ENCODE measurements around the gene RPTOR. TPM values are rescaled to one million over a fixed set of nuclear protein-coding genes. Genes with fewer than 3 reads are reported as not detected.

Gene RPTOR
- total RNA-seq, 4 donors from 2014 or later: 34.1 to 65.8 (median 43.6) TPM

DNA sequence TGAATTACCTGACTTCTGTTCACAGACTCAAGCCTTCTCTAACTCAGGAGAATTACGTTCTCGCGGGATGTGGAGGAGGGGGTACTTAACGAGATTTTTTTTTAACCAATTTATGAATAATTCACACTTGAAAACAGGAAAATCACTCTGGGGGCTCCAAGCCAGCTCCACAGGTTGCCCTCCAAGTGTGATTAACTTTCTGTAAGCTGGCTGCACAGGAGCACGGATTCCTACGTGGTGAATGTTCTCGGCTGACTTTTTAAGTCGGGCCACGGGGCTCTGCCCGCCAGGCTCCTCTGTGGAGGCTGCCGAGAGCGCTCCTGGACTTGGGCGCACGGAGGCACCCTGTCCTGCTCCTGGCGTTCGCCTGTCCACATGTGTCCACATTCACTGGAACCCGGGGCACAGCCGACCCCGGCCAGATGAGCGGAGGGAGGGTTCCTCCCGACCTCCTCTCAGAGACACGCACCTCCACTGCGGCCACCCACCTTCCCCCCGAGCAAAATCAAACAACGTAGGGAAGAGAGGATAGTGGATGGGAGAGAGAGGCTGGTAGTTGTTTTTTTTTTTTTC lies 299.9 kb downstream of the RPTOR start:
- H3K36me3 ChIP-seq: peaks cover 12 to 54% (median 37%) of the 10 kb centered on the region in 4 donors
- no peak overlapping the region for H3K27ac ChIP-seq (replicated peaks in 1 of 4)
- H3K27me3 ChIP-seq: no peaks in the 10 kb centered on the region
- WGBS: 93% methylated on average over 25 of the region's 25 CpGs
- TF ChIP-seq POLR2A (IDR thresholded peaks at IDR 0.05; ENCODE audit: low read depth): no peak
- no peak for TF ChIP-seq POLR2AphosphoS5 (IDR thresholded peaks at IDR 0.05)
- TF ChIP-seq, protein P1, sequence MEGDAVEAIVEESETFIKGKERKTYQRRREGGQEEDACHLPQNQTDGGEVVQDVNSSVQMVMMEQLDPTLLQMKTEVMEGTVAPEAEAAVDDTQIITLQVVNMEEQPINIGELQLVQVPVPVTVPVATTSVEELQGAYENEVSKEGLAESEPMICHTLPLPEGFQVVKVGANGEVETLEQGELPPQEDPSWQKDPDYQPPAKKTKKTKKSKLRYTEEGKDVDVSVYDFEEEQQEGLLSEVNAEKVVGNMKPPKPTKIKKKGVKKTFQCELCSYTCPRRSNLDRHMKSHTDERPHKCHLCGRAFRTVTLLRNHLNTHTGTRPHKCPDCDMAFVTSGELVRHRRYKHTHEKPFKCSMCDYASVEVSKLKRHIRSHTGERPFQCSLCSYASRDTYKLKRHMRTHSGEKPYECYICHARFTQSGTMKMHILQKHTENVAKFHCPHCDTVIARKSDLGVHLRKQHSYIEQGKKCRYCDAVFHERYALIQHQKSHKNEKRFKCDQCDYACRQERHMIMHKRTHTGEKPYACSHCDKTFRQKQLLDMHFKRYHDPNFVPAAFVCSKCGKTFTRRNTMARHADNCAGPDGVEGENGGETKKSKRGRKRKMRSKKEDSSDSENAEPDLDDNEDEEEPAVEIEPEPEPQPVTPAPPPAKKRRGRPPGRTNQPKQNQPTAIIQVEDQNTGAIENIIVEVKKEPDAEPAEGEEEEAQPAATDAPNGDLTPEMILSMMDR (IDR thresholded peaks at IDR 0.05): no peak
- TF ChIP-seq EP300 (IDR thresholded peaks at IDR 0.05): no peak
- H3K9me3 ChIP-seq: no peaks in the 10 kb centered on the region
- no peak for DNase-seq (ENCODE audit: extremely low spot score)
- H3K4me3 ChIP-seq: no peak overlapping the region
- intact Hi-C loops (cut with DNase I): no loop called here
- H3K4me1 ChIP-seq: no peaks in the 10 kb centered on the region

DNA sequence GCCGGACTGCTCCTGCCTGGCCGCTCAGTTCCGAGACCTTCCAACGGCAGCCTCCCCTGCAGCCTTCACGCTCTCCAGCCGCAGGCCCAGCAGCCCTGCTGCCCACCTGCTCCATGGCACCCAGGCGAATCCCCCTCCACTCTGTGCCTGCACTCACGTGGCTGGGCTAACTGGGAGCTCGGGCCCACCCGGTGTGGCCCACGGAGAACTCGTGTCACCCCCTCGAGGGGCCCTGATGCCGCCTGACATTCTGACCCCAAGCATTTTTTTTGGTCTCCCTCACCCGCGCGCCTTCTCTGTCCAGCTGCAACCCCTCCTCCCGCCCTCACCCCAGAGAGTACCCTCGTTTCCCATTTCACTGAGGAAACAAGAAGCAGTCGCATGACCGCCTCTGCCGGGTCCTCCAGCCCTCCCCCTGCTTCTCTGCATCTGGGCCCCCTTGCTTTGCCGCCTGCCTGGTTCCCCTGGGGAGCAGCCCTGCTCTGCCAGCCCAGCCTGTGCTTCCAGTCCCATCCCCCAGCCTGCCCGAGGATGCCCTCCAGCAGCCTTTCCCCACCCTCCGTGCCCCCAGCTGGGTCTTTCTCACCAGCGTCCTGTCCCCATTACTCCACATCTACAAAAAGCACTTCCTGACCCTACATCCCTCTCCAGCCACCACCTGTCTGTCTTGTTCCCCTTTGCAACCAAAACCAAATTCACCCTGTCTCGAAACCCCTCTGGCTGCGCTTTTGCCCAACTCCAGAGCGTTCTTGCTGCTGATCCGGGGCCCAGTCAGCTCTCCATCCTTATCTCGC lies 300.6 kb downstream of the RPTOR start:
- no peaks in the 10 kb centered on the region for H3K4me1 ChIP-seq
- 89% methylated on average over 31 of the region's 31 CpGs for WGBS
- no peaks in the 10 kb centered on the region for H3K9me3 ChIP-seq
- H3K36me3 ChIP-seq: peaks cover 12 to 56% (median 38%) of the 10 kb centered on the region in 4 donors
- intact Hi-C loops (cut with DNase I): no loop called here
- no peak for DNase-seq (ENCODE audit: extremely low spot score)
- H3K27ac ChIP-seq (replicated peaks in 1 of 4): no peak overlapping the region
- H3K27me3 ChIP-seq: no peaks in the 10 kb centered on the region
- TF ChIP-seq POLR2A (IDR thresholded peaks at IDR 0.05; ENCODE audit: low read depth): no peak
- TF ChIP-seq POLR2AphosphoS5 (IDR thresholded peaks at IDR 0.05): no peak
- no peak for TF ChIP-seq EP300 (IDR thresholded peaks at IDR 0.05)
- TF ChIP-seq, protein P1 (IDR thresholded peaks at IDR 0.05): no peak
- no peak overlapping the region for H3K4me3 ChIP-seq

DNA sequence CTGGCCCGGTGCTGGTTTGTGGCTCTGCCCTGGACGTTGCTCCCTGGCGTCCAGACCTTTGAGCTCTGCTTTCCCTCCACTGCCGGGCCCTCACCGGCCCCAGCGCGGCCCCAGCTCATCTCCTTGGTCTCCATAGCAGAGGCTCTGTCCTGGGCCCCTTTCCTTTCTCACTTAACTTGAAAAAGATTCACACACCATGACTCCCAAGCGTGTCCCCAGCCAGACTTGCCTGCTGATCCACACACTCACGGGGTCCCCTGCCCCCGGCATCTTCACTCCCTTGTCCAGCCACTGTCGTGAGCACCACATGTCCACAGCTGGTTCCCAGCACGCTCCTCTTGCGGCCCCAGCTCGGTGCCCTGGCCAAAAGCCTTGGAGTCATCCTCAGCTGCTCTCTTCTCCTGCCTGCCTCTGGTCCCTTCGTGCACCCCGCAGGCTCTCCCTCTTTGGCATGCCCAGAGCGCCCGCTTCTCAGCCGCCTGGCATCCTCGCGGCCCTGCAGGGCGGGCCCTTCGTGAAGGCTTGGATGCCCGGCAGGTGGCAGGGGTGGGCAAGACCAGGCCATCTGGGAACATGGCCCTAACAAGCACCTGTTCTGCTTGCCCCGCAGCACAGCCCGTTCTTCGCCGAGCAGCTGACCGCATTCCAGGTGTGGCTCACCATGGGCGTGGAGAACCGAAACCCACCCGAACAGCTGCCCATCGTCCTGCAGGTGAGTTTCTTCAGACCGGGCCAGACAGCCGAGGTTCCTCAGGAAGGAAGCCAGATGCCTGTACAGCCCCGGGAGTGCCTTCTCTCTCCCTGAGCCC lies 301.4 kb downstream of the RPTOR start:
- Histone ChIP-seq H3K27me3 (no peaks in the 10 kb centered on the region), H3K27ac (replicated peaks in 1 of 4) (no peak overlapping the region), H3K4me1 (no peaks in the 10 kb centered on the region), H3K9me3 (no peaks in the 10 kb centered on the region), H3K36me3 (peaks cover 12 to 59% (median 38%) of the 10 kb centered on the region in 4 donors), H3K4me3 (no peak overlapping the region)
- DNase-seq (ENCODE audit: extremely low spot score): no peak
- WGBS: 93% methylated on average over 21 of the region's 36 CpGs
- intact Hi-C loops (cut with DNase I): no loop called here
- no peak for TF ChIP-seq POLR2A (IDR thresholded peaks at IDR 0.05; ENCODE audit: low read depth)
- no peak for TF ChIP-seq POLR2AphosphoS5 (IDR thresholded peaks at IDR 0.05)
- no peak for TF ChIP-seq EP300 (IDR thresholded peaks at IDR 0.05)
- TF ChIP-seq, protein P1 (IDR thresholded peaks at IDR 0.05): no peak

DNA sequence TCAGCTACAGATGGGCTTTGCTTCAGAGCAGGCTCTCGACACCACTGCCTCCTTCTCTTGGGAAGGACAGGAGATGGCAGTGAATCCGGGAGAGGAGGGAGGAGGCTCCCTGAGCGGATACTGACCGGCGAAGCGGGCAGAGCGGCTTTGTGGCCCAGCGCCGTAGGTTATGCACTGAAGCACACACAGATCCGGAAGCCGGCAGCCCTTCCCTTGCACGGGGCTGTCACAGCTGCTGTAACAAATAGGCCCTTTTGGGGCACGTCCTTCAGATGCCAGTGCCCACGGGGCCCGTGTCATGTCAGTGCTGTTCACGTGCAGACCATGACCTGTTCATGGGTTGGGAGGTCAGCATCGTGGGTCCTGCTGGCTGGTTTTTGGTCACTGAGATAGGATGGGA lies 302.3 kb downstream of the RPTOR start:
- intact Hi-C loops (cut with DNase I): no loop called here
- no peak for DNase-seq (ENCODE audit: extremely low spot score)
- H3K4me1 ChIP-seq: no peaks in the 10 kb centered on the region
- no peaks in the 10 kb centered on the region for H3K9me3 ChIP-seq
- H3K27ac ChIP-seq (replicated peaks in 1 of 4): no peak overlapping the region
- no peak for TF ChIP-seq POLR2AphosphoS5 (IDR thresholded peaks at IDR 0.05)
- TF ChIP-seq, protein P1 (IDR thresholded peaks at IDR 0.05): no peak
- no peak for TF ChIP-seq POLR2A (IDR thresholded peaks at IDR 0.05; ENCODE audit: low read depth)
- TF ChIP-seq EP300 (IDR thresholded peaks at IDR 0.05): no peak
- H3K36me3 ChIP-seq: peaks cover 12 to 66% (median 38%) of the 10 kb centered on the region in 4 donors
- no peaks in the 10 kb centered on the region for H3K27me3 ChIP-seq
- 94% methylated on average over 14 of the region's 17 CpGs for WGBS
- H3K4me3 ChIP-seq: no peak overlapping the region

Data from esophagus muscularis mucosa (tissue), 4 donors.